Loucy (cell line): ENCODE measurements around the gene PHF10.

Experiments used
- EZH2phosphoT487 ChIP-seq: fragments of 200-600 bp; IDR thresholded peaks from 2 replicates; pipeline ENCODE4 v1.6.1; 2018; ENCODE audit warnings: antibody characterized with exemption, mild to moderate bottlenecking, moderate library complexity, borderline replicate concordance
- TF ChIP-seq, protein P1 (sequence below): fragments of 200-600 bp; sonication (generic); conservative IDR thresholded peaks from 2 replicates; pipeline ENCODE4 v1.5.1; 2014; ENCODE audit warnings: mild to moderate bottlenecking, antibody characterized with exemption, low read length

DNA sequence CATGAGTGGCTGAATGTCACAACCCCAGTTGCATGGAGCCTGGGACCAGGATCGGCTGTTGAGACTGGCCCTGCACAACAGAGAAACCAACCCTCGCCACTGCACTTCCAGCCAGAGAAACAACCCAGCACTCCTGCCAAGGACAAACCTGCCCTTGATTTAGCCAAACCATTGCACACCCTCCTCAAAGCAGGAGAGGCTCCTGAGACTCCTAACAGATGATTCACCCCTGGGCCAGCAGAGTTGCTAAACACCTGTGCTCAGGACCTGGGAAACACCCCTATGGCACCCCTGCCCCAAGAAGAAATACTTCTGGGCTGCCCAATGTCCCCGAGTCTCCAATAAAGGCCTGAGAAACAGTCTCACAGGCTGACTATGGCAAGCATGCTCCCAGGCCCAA is 40.2 kb downstream of the PHF10 start:
- TF ChIP-seq, protein P1, sequence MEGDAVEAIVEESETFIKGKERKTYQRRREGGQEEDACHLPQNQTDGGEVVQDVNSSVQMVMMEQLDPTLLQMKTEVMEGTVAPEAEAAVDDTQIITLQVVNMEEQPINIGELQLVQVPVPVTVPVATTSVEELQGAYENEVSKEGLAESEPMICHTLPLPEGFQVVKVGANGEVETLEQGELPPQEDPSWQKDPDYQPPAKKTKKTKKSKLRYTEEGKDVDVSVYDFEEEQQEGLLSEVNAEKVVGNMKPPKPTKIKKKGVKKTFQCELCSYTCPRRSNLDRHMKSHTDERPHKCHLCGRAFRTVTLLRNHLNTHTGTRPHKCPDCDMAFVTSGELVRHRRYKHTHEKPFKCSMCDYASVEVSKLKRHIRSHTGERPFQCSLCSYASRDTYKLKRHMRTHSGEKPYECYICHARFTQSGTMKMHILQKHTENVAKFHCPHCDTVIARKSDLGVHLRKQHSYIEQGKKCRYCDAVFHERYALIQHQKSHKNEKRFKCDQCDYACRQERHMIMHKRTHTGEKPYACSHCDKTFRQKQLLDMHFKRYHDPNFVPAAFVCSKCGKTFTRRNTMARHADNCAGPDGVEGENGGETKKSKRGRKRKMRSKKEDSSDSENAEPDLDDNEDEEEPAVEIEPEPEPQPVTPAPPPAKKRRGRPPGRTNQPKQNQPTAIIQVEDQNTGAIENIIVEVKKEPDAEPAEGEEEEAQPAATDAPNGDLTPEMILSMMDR, result no peak
- no peak for TF ChIP-seq EZH2phosphoT487
